ENCODE data around the gene PSMD1. TPM values are rescaled to one million over a fixed set of nuclear protein-coding genes. Genes with fewer than 3 reads are reported as not detected.

The PSMD1 gene
- total RNA-seq, 1 donor from 2014 or later, result 55.3 TPM

GRCh38 chr2:231163011-231163410 is 106.3 kb downstream of the PSMD1 start:
- no peak for TF ChIP-seq CTCF (IDR thresholded peaks at IDR 0.05)
- Histone ChIP-seq H3K4me1 (peaks cover 9% of the 10 kb centered on the region), H3K9me3 (no peaks in the 10 kb centered on the region), H3K27ac (no peak overlapping the region), H3K4me3 (no peak overlapping the region), H3K27me3 (ENCODE audit: low read depth) (no peaks in the 10 kb centered on the region), H3K36me3 (peaks cover 60% of the 10 kb centered on the region)
- intact Hi-C loops (cut with DNase I), result no loop called here
- ATAC-seq (no peak), DNase-seq (no peak)

- no peak for TF ChIP-seq CTCF (IDR thresholded peaks at IDR 0.05)
- no peak overlapping the region for H3K4me3 ChIP-seq
- peaks cover 61% of the 10 kb centered on the region for H3K36me3 ChIP-seq
- H3K9me3 ChIP-seq, result no peaks in the 10 kb centered on the region
- DNase-seq, result no peak
- peaks cover 9% of the 10 kb centered on the region for H3K4me1 ChIP-seq
- no peak for ATAC-seq
- H3K27me3 ChIP-seq (ENCODE audit: low read depth), result no peaks in the 10 kb centered on the region
- H3K27ac ChIP-seq, result no peak overlapping the region
- intact Hi-C loops (cut with DNase I), result no loop called here
Measured at GRCh38 chr2:231163414-231164095, 106.9 kb downstream of the PSMD1 start.

GRCh38 chr2:231167745-231168459 is 111.2 kb downstream of the PSMD1 start:
- no peak overlapping the region for H3K4me3 ChIP-seq
- no peak for DNase-seq
- peaks cover 71% of the 10 kb centered on the region for H3K36me3 ChIP-seq
- H3K27ac ChIP-seq, result no peak overlapping the region
- no peak for ATAC-seq
- H3K4me1 ChIP-seq, result no peaks in the 10 kb centered on the region
- TF ChIP-seq CTCF (IDR thresholded peaks at IDR 0.05), result no peak
- intact Hi-C loops (cut with DNase I), result no loop called here
- no peaks in the 10 kb centered on the region for H3K9me3 ChIP-seq
- H3K27me3 ChIP-seq (ENCODE audit: low read depth), result no peaks in the 10 kb centered on the region

GRCh38 chr2:231168460-231169139 is 111.9 kb downstream of the PSMD1 start:
- intact Hi-C loops (cut with DNase I), result no loop called here
- H3K9me3 ChIP-seq, result no peaks in the 10 kb centered on the region
- no peak overlapping the region for H3K27ac ChIP-seq
- ATAC-seq (no peak), DNase-seq (no peak)
- no peak overlapping the region for H3K4me3 ChIP-seq
- H3K4me1 ChIP-seq, result no peaks in the 10 kb centered on the region
- peaks cover 71% of the 10 kb centered on the region for H3K36me3 ChIP-seq
- no peaks in the 10 kb centered on the region for H3K27me3 ChIP-seq (ENCODE audit: low read depth)
- TF ChIP-seq CTCF (IDR thresholded peaks at IDR 0.05), result no peak

- peaks cover 64% of the 10 kb centered on the region for H3K36me3 ChIP-seq
- intact Hi-C loops (cut with DNase I), result no loop called here
- no peaks in the 10 kb centered on the region for H3K27me3 ChIP-seq (ENCODE audit: low read depth)
- TF ChIP-seq CTCF (IDR thresholded peaks at IDR 0.05), result no peak
- no peak for DNase-seq
- no peaks in the 10 kb centered on the region for H3K4me1 ChIP-seq
- ATAC-seq, result no peak
- no peaks in the 10 kb centered on the region for H3K9me3 ChIP-seq
- H3K4me3 ChIP-seq, result no peak overlapping the region
- no peak overlapping the region for H3K27ac ChIP-seq
Measured at GRCh38 chr2:231169488-231169887, 112.8 kb downstream of the PSMD1 start.

All from lower lobe of right lung (tissue), 2 donors.